Myocyte (in vitro differentiated cells): Measurements from ENCODE around the gene RUFY4. TPM values are rescaled to one million over a fixed set of nuclear protein-coding genes. Genes with fewer than 3 reads are reported as not detected.

Source experiments
- DNase-seq: peaks from one replicate; pipeline ENCODE4 v3.0.0-alpha.2; 2012; ENCODE audit warnings: low read depth
- total RNA-seq: library from RNA; depleted of rRNA; stranded (reverse); fragments of >200 nt; gene quantifications from 2 replicates; pipeline ENCODE4 v1.2.3, GENCODE V29; 2014

Gene RUFY4
- total RNA-seq, 1 donor from 2014 or later: 0.08 TPM

- DNase-seq: no peak
Measured at GRCh38 chr2:218060118-218060517, 8.9 kb upstream of the RUFY4 start.

DNA sequence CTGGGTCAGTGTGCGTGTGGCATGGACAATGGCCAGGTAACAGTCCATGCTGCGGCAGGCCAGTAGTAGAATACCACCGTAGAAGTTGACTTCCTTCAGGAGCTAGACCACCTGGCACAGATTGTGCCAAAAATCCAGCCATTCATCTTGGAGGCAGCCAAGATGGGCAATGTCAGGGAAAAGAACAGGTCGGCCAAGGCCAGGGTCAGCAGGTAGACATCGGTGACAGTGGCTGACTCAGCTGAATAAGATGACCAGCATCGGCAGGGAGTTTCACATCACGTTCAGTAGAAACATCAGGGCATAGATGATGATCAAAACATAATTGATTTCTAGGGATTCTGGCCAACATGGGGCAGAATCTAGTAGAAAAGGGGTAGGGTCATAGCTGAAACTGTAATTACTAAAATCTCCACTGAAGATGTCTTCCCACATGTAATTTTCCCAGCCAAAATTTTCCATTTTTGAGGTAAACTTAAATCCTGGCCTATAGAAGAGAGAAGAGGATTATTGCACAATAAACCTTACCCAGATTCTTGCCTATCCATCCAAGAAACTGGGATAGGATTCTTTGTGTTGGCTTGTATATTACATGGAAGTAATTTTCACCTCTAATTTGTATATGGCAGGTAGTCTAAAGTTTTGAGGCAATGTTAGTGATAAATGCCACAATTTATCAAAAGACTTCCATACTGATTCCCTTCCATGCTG, 7.9 kb upstream of the RUFY4 start:
- DNase-seq: no peak

DNA sequence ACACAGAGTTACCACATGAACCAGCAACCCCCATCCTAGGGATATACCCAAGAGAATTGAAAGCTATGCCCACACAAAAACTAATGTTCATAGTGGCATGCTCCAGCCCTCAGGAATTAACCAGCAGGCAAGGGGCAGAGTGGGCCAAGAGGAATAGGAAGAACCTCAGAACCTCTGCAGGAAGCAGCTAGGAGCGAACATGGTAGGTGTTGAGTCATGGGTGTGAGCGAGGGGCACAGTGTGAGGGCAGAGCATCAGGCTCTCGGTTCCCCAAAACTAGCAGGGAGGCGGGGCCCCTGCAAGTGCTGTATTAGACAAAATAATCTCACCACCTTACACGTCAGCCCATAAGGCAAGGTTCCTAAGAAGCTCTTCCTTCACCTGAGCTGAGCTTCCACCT, 5.6 kb upstream of the RUFY4 start:
- DNase-seq: no peak

DNA sequence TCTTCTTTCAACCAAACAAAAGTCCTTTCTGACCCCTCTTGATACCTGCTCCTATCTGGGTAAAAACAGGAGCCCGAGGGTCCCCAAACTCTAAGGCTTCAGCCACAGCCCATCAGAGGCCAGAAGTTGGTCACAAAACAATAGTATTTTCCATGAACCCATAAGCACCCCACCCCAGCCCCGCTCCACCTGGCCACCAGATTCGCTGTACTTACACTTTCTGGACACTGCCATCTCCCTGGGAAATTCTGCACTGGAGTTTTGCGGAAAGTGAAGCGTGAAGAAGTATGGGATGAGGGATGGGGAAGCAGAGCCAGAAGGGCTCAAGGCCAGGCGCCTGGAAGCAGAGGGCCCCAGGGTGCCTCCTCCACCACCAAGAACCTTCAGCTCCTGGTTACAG, 5.2 kb upstream of the RUFY4 start:
- DNase-seq: no peak

GRCh38 chr2:218065239-218066006, 3.6 kb upstream of the RUFY4 start:
- no peak for DNase-seq

DNA sequence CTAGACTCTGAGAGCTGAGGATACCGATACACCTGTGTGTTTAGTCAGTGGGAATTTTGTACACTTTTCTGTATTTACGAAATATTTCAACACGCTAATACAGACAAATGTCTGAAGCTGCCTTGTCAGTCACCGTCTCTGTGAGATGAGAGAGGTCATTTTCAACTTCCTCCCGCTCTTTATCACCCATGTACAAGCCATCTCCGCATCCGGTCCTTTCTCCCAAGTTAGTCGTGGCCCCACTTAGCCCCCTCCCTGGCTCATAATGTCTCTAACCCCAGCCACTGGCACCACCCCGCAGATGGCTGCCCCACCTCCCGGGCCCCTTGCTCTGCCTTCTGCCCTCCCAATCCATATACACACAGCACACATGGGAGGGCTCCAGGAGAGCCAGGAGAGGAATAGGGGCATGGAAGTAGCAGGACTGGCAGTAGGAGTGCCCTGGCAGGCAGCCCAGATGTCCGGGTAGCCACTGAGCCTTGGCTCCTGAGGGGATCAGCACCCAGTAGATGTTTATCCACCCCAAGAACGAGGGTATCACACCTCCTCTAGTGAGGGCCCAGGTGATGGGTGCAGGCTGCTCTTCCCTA, 2.0 kb upstream of the RUFY4 start:
- no peak for DNase-seq

DNA sequence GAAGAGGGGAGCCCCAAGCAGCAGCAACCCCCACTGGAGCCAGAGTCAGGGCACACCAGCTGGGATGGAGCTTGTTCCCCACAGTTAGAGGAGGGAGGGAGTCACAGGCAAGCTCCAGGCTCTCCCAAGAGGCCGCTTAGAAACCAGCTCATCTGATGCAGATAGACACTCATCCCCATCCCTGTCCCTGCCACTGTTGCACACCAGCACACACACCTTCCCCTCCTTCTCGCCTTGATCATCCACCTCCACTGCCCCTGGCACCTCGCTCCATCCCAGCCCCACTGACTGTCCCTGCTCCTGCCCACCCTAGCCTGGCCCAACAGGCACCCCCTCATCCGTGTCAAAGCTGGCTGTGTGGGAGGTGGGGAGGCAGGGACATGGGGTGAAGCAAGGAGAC, 1.5 kb upstream of the RUFY4 start:
- DNase-seq: no peak

- no peak for DNase-seq
Measured at GRCh38 chr2:218069606-218070300, 700 bp downstream of the RUFY4 start.

DNA sequence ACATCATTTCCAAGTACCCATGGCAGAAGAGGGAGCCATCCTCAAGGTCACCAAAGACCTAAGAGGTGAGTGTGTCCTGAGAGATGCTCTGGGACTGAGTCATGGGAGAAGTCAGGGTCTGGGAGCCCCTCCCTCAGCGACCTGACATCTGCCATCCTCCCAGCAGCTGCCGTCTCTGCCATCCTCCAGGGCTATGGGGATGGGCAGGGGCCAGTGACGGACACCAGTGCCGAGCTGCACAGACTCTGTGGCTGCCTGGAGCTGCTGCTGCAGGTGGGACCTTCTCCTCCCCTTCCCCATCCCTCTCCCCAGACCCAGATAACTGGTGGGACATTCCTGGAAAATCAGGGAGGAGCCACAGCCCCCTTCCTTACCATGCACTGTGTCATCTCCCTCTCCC, 1.5 kb downstream of the RUFY4 start:
- DNase-seq: no peak

DNA sequence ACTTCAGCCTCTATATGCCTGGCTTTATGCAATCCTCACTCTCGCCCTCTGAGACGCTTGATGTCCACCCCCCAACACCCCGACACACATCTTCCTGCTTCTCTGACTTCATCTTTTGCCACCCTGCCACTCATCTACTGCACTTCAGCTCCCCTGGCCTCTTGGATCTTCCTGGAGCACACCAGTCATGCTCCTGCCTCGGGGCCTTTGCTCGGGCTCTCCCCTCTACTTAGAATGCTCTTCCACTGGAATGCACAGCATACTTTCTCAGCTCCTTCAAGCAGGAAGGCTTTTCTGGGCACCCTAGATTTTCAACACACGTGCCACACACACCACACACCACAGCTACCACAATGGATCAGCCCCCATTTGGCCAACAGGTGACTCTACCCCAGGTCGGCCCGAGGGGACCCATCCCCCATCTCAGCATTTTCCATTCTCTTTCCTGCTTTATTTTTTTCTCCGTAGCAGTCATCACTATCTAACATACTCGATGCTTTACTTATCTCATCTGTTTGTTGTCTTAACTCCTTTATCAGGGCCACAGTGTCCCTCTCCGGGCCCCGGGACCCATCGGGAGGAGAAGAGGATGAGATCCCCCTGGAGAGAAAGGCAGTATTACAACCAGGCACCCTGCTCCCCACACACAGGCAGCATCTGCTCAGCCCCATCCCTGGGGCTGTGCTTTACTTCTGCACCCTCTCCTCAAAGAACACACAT, 2.3 kb downstream of the RUFY4 start:
- no peak for DNase-seq

- no peak for DNase-seq
Measured at GRCh38 chr2:218072002-218072401, 2.9 kb downstream of the RUFY4 start.

GRCh38 chr2:218072478-218073024, 3.5 kb downstream of the RUFY4 start:
- DNase-seq: no peak

DNA sequence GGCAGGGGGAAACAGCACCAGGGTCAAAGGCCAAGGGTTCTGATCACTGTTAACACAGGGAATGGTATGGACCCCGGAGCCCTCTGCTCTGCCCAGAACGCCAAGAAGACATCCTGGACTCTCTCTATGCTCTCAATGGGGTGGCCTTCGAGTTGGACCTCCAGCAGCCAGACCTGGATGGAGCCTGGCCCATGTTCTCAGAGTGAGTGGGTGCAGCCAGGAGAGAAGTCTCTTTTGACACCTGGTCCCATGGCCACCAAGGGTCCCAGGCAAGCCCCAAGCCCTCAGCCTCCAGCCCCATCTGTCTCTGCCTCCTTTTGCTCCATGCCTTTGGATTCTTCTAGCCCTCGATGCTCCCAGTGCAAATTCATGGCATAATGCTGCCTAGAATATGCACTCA, 4.1 kb downstream of the RUFY4 start:
- DNase-seq: no peak

DNA sequence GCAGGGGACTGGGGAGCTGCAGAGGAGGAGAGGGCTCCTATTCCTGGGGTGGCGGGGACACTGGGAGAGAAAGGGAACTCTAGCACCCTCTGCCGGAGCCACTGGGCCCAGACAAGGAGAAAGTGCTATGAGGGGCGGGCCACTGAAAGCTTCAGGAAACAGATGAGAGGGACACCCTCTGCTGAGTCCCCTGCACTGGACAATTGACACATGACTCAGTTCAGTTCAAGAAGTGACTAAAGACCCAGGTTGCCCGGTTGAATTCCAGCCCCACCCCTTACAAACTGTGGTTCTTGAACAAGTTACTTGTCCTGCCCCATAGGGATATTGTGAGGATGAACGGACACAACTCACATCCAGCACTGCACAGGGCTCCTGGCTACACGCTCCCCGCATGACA, 5.0 kb downstream of the RUFY4 start:
- DNase-seq: peak; percentile 26

- DNase-seq: no peak
Measured at GRCh38 chr2:218075975-218076811, 7.1 kb downstream of the RUFY4 start.

GRCh38 chr2:218077464-218078216, 8.6 kb downstream of the RUFY4 start:
- peak; percentile 41 for DNase-seq

GRCh38 chr2:218079943-218080913, 11.2 kb downstream of the RUFY4 start:
- peak; percentile 24 for DNase-seq

DNA sequence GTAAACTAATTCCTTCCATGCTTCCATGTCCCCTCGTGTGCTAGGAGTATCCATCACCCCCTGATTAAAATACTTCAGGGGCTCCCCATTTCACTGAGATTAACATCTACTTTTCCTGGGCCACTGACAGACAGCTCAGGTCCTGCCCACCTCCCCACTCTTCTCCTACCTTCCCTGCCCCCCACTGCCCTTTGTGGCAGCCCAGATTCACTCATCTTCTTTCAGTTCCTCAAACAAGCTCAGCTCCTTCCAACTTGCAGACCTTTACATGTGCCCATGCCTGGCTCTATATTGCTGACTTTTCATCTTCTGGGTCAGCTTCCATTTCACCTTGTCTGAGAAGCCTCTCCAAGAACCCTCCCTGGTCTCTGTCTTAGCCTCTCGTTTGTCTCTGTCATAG, 12.0 kb downstream of the RUFY4 start:
- DNase-seq: no peak
